BLaER1 treated with 17β-estradiol and CSF1 and Interleukin-3, amounts not matched to agents 10 nM and 100 nM (cell line): ENCODE data around the gene SMC3.

Experiments
- H3K27ac ChIP-seq, 11 experiments: shearing (Covaris generic); formaldehyde crosslinking; 2 replicates each; pipeline ENCODE4 v1.8.1; 2022
- H3K27me3 ChIP-seq, 11 experiments: shearing (Covaris generic); formaldehyde crosslinking; 2 replicates each; pipeline ENCODE4 v1.8.1; 2022
- H3K36me3 ChIP-seq, 11 experiments: shearing (Covaris generic); formaldehyde crosslinking; 2 replicates each; pipeline ENCODE4 v1.8.1; 2022
- H3K4me1 ChIP-seq, 10 experiments: shearing (Covaris generic); formaldehyde crosslinking; 2 replicates each; pipeline ENCODE4 v1.8.1; 2022
- H3K4me2 ChIP-seq, 11 experiments: shearing (Covaris generic); formaldehyde crosslinking; 2 replicates each; pipeline ENCODE4 v1.8.1; 2022
- H3K4me3 ChIP-seq, 10 experiments: shearing (Covaris generic); formaldehyde crosslinking; 2 replicates each; pipeline ENCODE4 v1.8.1; 2022
- H3K9ac ChIP-seq, 11 experiments: shearing (Covaris generic); formaldehyde crosslinking; 2 replicates each; pipeline ENCODE4 v1.8.1; 2022
- H3K9me3 ChIP-seq, 11 experiments: shearing (Covaris generic); formaldehyde crosslinking; replicated peaks in 1 of 11; 2 replicates each; pipeline ENCODE4 v1.8.1; 2022
- H4K20me1 ChIP-seq, 11 experiments: shearing (Covaris generic); formaldehyde crosslinking; 2 replicates each; pipeline ENCODE4 v1.8.1; 2022
- Cebpa-rat ChIP-seq, 11 experiments: shearing (Covaris generic); IDR thresholded peaks; 2 replicates each; pipeline ENCODE4 v1.8.1; 2022

SMC3 gene

GRCh38 chr10:110612087-110612486, 44.6 kb downstream of the SMC3 start:
- no peak overlapping the region for H3K27ac ChIP-seq
- H3K4me3 ChIP-seq = no peak overlapping the region
- 0 out of 22 replicates have a peak overlapping the region, but pooled peaks of 2 of the 11 experiments have one; percentile 2 to 15 for H3K4me2 ChIP-seq
- peaks cover 0 to 9% (median 3%) of the 10 kb centered on the region in 10 experiments; a peak in 6 of 20 replicates for H3K4me1 ChIP-seq
- H3K9me3 ChIP-seq = no peaks in the 10 kb centered on the region
- peaks cover 3 to 14% (median 7%) of the 10 kb centered on the region in 11 experiments; a peak in 11 of 22 replicates for H3K36me3 ChIP-seq
- H3K9ac ChIP-seq = no peak overlapping the region
- no peaks in the 10 kb centered on the region for H4K20me1 ChIP-seq
- H3K27me3 ChIP-seq = no peaks in the 10 kb centered on the region
- TF ChIP-seq Cebpa-rat (IDR thresholded peaks at IDR 0.05) = no peak

- Histone ChIP-seq H3K4me3 (no peak overlapping the region), H3K36me3 (peaks cover 0 to 9% (median 1%) of the 10 kb centered on the region in 11 experiments; a peak in 7 of 22 replicates), H3K9ac (no peak overlapping the region), H3K4me2 (0 out of 22 replicates have a peak overlapping the region, but pooled peaks of 2 of the 11 experiments have one; percentile 2 to 15), H4K20me1 (no peaks in the 10 kb centered on the region), H3K27me3 (no peaks in the 10 kb centered on the region), H3K9me3 (no peaks in the 10 kb centered on the region), H3K27ac (no peak overlapping the region), H3K4me1 (peaks cover 0 to 9% (median 3%) of the 10 kb centered on the region in 10 experiments; a peak in 6 of 20 replicates)
- TF ChIP-seq Cebpa-rat (IDR thresholded peaks at IDR 0.05) = no peak
These were observed 45.1 kb downstream of the SMC3 start for GRCh38 chr10:110612629-110613028.

- no peaks in the 10 kb centered on the region for H3K27me3 ChIP-seq
- no peaks in the 10 kb centered on the region for H3K9me3 ChIP-seq
- no peak overlapping the region for H3K9ac ChIP-seq
- H3K4me1 ChIP-seq = peaks cover 0 to 9% (median 3%) of the 10 kb centered on the region in 10 experiments; a peak in 6 of 20 replicates
- TF ChIP-seq Cebpa-rat (IDR thresholded peaks at IDR 0.05) = no peak
- H3K27ac ChIP-seq = no peak overlapping the region
- no peak overlapping the region for H3K4me3 ChIP-seq
- H3K36me3 ChIP-seq = peaks cover 0 to under 1% (median 0%) of the 10 kb centered on the region in 11 experiments; a peak in 1 of 22 replicates
- H4K20me1 ChIP-seq = no peaks in the 10 kb centered on the region
- 0 out of 22 replicates have a peak overlapping the region, but pooled peaks of 1 of the 11 experiments have one; percentile 29 for H3K4me2 ChIP-seq
These were observed 46.0 kb downstream of the SMC3 start for GRCh38 chr10:110613341-110613995.

GRCh38 chr10:110613996-110614495, 46.6 kb downstream of the SMC3 start:
- Histone ChIP-seq H3K36me3 (no peaks in the 10 kb centered on the region), H4K20me1 (no peaks in the 10 kb centered on the region), H3K9me3 (no peaks in the 10 kb centered on the region), H3K27ac (no peak overlapping the region), H3K4me1 (peaks cover 0 to 9% (median 3%) of the 10 kb centered on the region in 10 experiments; a peak in 6 of 20 replicates), H3K4me3 (no peak overlapping the region), H3K27me3 (no peaks in the 10 kb centered on the region), H3K4me2 (no peak overlapping the region), H3K9ac (no peak overlapping the region)
- no peak for TF ChIP-seq Cebpa-rat (IDR thresholded peaks at IDR 0.05)

- TF ChIP-seq Cebpa-rat (IDR thresholded peaks at IDR 0.05) = no peak
- H3K9ac ChIP-seq = no peak overlapping the region
- H3K4me1 ChIP-seq = peaks cover 0 to 9% (median 3%) of the 10 kb centered on the region in 10 experiments; a peak in 6 of 20 replicates
- no peaks in the 10 kb centered on the region for H3K9me3 ChIP-seq
- H3K4me3 ChIP-seq = no peak overlapping the region
- no peak overlapping the region for H3K4me2 ChIP-seq
- H3K27ac ChIP-seq = no peak overlapping the region
- H3K36me3 ChIP-seq = no peaks in the 10 kb centered on the region
- H3K27me3 ChIP-seq = no peaks in the 10 kb centered on the region
- no peaks in the 10 kb centered on the region for H4K20me1 ChIP-seq
These were observed 47.7 kb downstream of the SMC3 start for GRCh38 chr10:110615057-110615747.

GRCh38 chr10:110616493-110617033, 49.1 kb downstream of the SMC3 start:
- Histone ChIP-seq H4K20me1 (no peaks in the 10 kb centered on the region), H3K9me3 (peaks cover 0 to 5% (median 4%) of the 10 kb centered on the region in 11 experiments; a peak in 6 of 22 replicates), H3K36me3 (no peaks in the 10 kb centered on the region), H3K4me1 (peaks cover 0 to 9% (median 3%) of the 10 kb centered on the region in 10 experiments; a peak in 6 of 20 replicates), H3K4me2 (no peak overlapping the region), H3K4me3 (no peak overlapping the region), H3K27me3 (no peaks in the 10 kb centered on the region), H3K9ac (no peak overlapping the region), H3K27ac (no peak overlapping the region)
- TF ChIP-seq Cebpa-rat (IDR thresholded peaks at IDR 0.05) = no peak

- H3K9me3 ChIP-seq = peaks cover 0 to 10% (median 4%) of the 10 kb centered on the region in 11 experiments; a peak in 7 of 22 replicates
- H3K27ac ChIP-seq = no peak overlapping the region
- H4K20me1 ChIP-seq = no peaks in the 10 kb centered on the region
- H3K36me3 ChIP-seq = no peaks in the 10 kb centered on the region
- H3K4me3 ChIP-seq = no peak overlapping the region
- H3K9ac ChIP-seq = no peak overlapping the region
- no peaks in the 10 kb centered on the region for H3K27me3 ChIP-seq
- H3K4me2 ChIP-seq = no peak overlapping the region
- TF ChIP-seq Cebpa-rat (IDR thresholded peaks at IDR 0.05) = no peak
- H3K4me1 ChIP-seq = peaks cover 0 to 9% (median 2%) of the 10 kb centered on the region in 10 experiments; a peak in 6 of 20 replicates
These were observed 50.1 kb downstream of the SMC3 start for GRCh38 chr10:110617425-110618229.

GRCh38 chr10:110618230-110618610, 50.7 kb downstream of the SMC3 start:
- no peak overlapping the region for H3K4me2 ChIP-seq
- H3K9ac ChIP-seq = no peak overlapping the region
- no peak overlapping the region for H3K4me3 ChIP-seq
- peaks cover 0 to 8% (median 2%) of the 10 kb centered on the region in 10 experiments; a peak in 6 of 20 replicates for H3K4me1 ChIP-seq
- no peaks in the 10 kb centered on the region for H3K27me3 ChIP-seq
- H3K27ac ChIP-seq = no peak overlapping the region
- no peaks in the 10 kb centered on the region for H3K36me3 ChIP-seq
- peaks cover 0 to 10% (median 4%) of the 10 kb centered on the region in 11 experiments; a peak in 7 of 22 replicates for H3K9me3 ChIP-seq
- H4K20me1 ChIP-seq = no peaks in the 10 kb centered on the region
- no peak for TF ChIP-seq Cebpa-rat (IDR thresholded peaks at IDR 0.05)
